Vagina (tissue), 2 donors: Measurements from ENCODE around the gene UHRF1. TPM values are rescaled to one million over a fixed set of nuclear protein-coding genes. Genes with fewer than 3 reads are reported as not detected.

Experiments used
- DNase-seq, 2 donors: peaks; one replicate each; pipeline ENCODE4 v3.0.0-alpha.2; 2017; ENCODE audit errors: extremely low spot score in 2 of 2
- H3K27ac ChIP-seq: fragments of 200-600 bp; sonication (generic); one replicate; pipeline ENCODE4 v1.5.1; 2019
- H3K27me3 ChIP-seq: fragments of 200-600 bp; sonication (generic); one replicate; pipeline ENCODE4 v1.5.1; 2019
- H3K36me3 ChIP-seq, 2 donors: fragments of 200-600 bp; sonication (generic); one replicate each; pipeline ENCODE4 v1.5.1; 2017 to 2019
- H3K4me1 ChIP-seq: fragments of 200-600 bp; sonication (generic); one replicate; pipeline ENCODE4 v1.5.1; 2019
- H3K4me3 ChIP-seq, 2 donors: fragments of 200-600 bp; sonication (generic); 1 replicate in 1 of 2; 2 replicates in 1 of 2; pipeline ENCODE4 v1.5.1; 2016 to 2019
- H3K9me3 ChIP-seq: fragments of 200-600 bp; sonication (generic); one replicate; pipeline ENCODE4 v1.5.1; 2019
- CTCF ChIP-seq, 3 experiments: fragments of 450-650 bp in 2 of 3; fragments of 200-600 bp in 1 of 3; sonication (generic) in 1 of 3; IDR thresholded peaks; one replicate each; pipeline ENCODE4 v1.5.1; 2017 to 2019; ENCODE audit warnings: antibody characterized with exemption in 3 of 3, mild to moderate bottlenecking in 2 of 3, moderate library complexity in 2 of 3
- POLR2A ChIP-seq, 2 donors: fragments of 450-650 bp; IDR thresholded peaks; one replicate each; pipeline ENCODE4 v1.6.1; 2017; ENCODE audit warnings: antibody characterized with exemption in 2 of 2, mild to moderate bottlenecking in 2 of 2, moderate library complexity in 2 of 2
- POLR2AphosphoS5 ChIP-seq, 2 donors: sonication (generic); formaldehyde crosslinking; IDR thresholded peaks; one replicate each; pipeline ENCODE4 v1.9.0; 2017; ENCODE audit warnings: antibody characterized with exemption in 2 of 2, mild to moderate bottlenecking in 2 of 2, low read depth in 1 of 2; ENCODE audit not compliant: insufficient read depth in 1 of 2
- intact Hi-C: fragments of 100-400 bp; cut with DNase I; formaldehyde crosslinking; loops from one replicate; pipeline ENCODE4 v1.15.1; 2023
- total RNA-seq: library from RNA; depleted of rRNA; stranded (reverse); fragments of >200 nt; gene quantifications from one replicate; pipeline ENCODE4 v1.2.3, GENCODE V29; 2016

The UHRF1 gene
- total RNA-seq, 1 donor from 2014 or later: 2.0 TPM

GRCh38 chr19:4968462-4969291 lies 59.4 kb downstream of the UHRF1 start, which contains the start of gene KDM4B:
TSS of gene KDM4B (plus strand) at chr19:4969113. CDS start at chr19:5032891, 63,778 bp downstream.
- Histone ChIP-seq H3K27ac (peak within 1 kb of the TSS; percentile 92), H3K9me3 (no peaks in the 10 kb centered on the region), H3K36me3 (no peaks in the 10 kb centered on the region), H3K4me1 (peaks cover 41% of the 10 kb centered on the region), H3K27me3 (no peaks in the 10 kb centered on the region), H3K4me3 (peak within 1 kb of the TSS; percentile 65 to 69)
- TF ChIP-seq POLR2A (IDR thresholded peaks at IDR 0.05): peak in 1 of 2 donors; percentile 95
- TF ChIP-seq POLR2AphosphoS5 (IDR thresholded peaks at IDR 0.05; ENCODE audit: insufficient read depth in 1 of 2, low read depth in 1 of 2): peak; percentile 79 to 80
- no peak for TF ChIP-seq CTCF (IDR thresholded peaks at IDR 0.05)
- intact Hi-C loops: no loop called here
- DNase-seq: peak; percentile 99 to 100

GRCh38 chr19:4969292-4969771 lies 60.0 kb downstream of the UHRF1 start:
- Histone ChIP-seq H3K4me3 (peak overlapping the region; percentile 65 to 69), H3K36me3 (no peaks in the 10 kb centered on the region), H3K9me3 (no peaks in the 10 kb centered on the region), H3K27me3 (no peaks in the 10 kb centered on the region), H3K27ac (peak overlapping the region; percentile 92), H3K4me1 (peaks cover 47% of the 10 kb centered on the region)
- no peak for TF ChIP-seq POLR2AphosphoS5 (IDR thresholded peaks at IDR 0.05; ENCODE audit: insufficient read depth in 1 of 2, low read depth in 1 of 2)
- intact Hi-C loops: no loop called here
- no peak for DNase-seq

- no peak for DNase-seq
- TF ChIP-seq POLR2AphosphoS5 (IDR thresholded peaks at IDR 0.05; ENCODE audit: insufficient read depth in 1 of 2, low read depth in 1 of 2): no peak
- TF ChIP-seq POLR2A (IDR thresholded peaks at IDR 0.05): no peak
- TF ChIP-seq CTCF (IDR thresholded peaks at IDR 0.05): no peak
- intact Hi-C loops: loop anchor here (10.0 kb wide), 1 partner anchor 105 kb away; the partner anchor contains the start of gene PLIN3
- Histone ChIP-seq H3K27me3 (no peaks in the 10 kb centered on the region), H3K36me3 (no peaks in the 10 kb centered on the region), H3K4me1 (peaks cover 53% of the 10 kb centered on the region), H3K27ac (peak overlapping the region; percentile 92), H3K4me3 (peak overlapping the region; percentile 65 to 69), H3K9me3 (no peaks in the 10 kb centered on the region)
Measured at GRCh38 chr19:4969772-4970531, 60.7 kb downstream of the UHRF1 start.

GRCh38 chr19:4970558-4971423 lies 61.5 kb downstream of the UHRF1 start:
- Histone ChIP-seq H3K36me3 (no peaks in the 10 kb centered on the region), H3K27ac (peak overlapping the region; percentile 92), H3K4me3 (peak overlapping the region; percentile 65 to 69), H3K4me1 (peaks cover 61% of the 10 kb centered on the region), H3K27me3 (no peaks in the 10 kb centered on the region), H3K9me3 (no peaks in the 10 kb centered on the region)
- no peak for DNase-seq
- intact Hi-C loops: loop anchor here (10.0 kb wide), 1 partner anchor 106 kb away; the partner anchor contains the start of gene PLIN3
- TF ChIP-seq POLR2A (IDR thresholded peaks at IDR 0.05) (no peak), POLR2AphosphoS5 (IDR thresholded peaks at IDR 0.05; ENCODE audit: insufficient read depth in 1 of 2, low read depth in 1 of 2) (peak in 1 of 2 donors; percentile 43)

- no peaks in the 10 kb centered on the region for H3K36me3 ChIP-seq
- intact Hi-C loops: loop anchor here (10.0 kb wide), 1 partner anchor 107 kb away; the partner anchor contains the start of gene PLIN3
Measured at GRCh38 chr19:4971424-4971793, 62.1 kb downstream of the UHRF1 start.

More at GRCh38 chr19:4971424-4971793, 62.1 kb downstream of the UHRF1 start:
- no peak for DNase-seq
- peaks cover 67% of the 10 kb centered on the region for H3K4me1 ChIP-seq
- H3K4me3 ChIP-seq: peak overlapping the region; percentile 65 to 69
- no peaks in the 10 kb centered on the region for H3K27me3 ChIP-seq
- no peaks in the 10 kb centered on the region for H3K9me3 ChIP-seq
- H3K27ac ChIP-seq: peak overlapping the region; percentile 92
- no peak for TF ChIP-seq POLR2A (IDR thresholded peaks at IDR 0.05)
- TF ChIP-seq CTCF (IDR thresholded peaks at IDR 0.05): no peak
- TF ChIP-seq POLR2AphosphoS5 (IDR thresholded peaks at IDR 0.05; ENCODE audit: insufficient read depth in 1 of 2, low read depth in 1 of 2): no peak
